HEK293 (cell line): ENCODE data around the gene CLK2.

Experiments used
- GLI2 ChIP-seq: fragments of 450-650 bp; formaldehyde crosslinking; IDR thresholded peaks from 2 replicates; pipeline ENCODE4; 2017; ENCODE audit warnings: missing biosample characterization, missing genetic modification characterization, low read depth, borderline replicate concordance
- KLF1 ChIP-seq: fragments of 450-650 bp; formaldehyde crosslinking; IDR thresholded peaks from 2 replicates; pipeline ENCODE4 v1.5.1; 2016; ENCODE audit warnings: missing biosample characterization, missing genetic modification characterization
- MYNN ChIP-seq: fragments of 450-650 bp; formaldehyde crosslinking; IDR thresholded peaks from 2 replicates; pipeline ENCODE4 v1.5.1; 2016; ENCODE audit warnings: missing biosample characterization, missing genetic modification characterization, borderline replicate concordance
- REPIN1 ChIP-seq: fragments of 450-650 bp; formaldehyde crosslinking; IDR thresholded peaks from 2 replicates; pipeline ENCODE4 v1.5.1; 2017; ENCODE audit warnings: missing biosample characterization, missing genetic modification characterization, low read depth
- ZBTB1 ChIP-seq: fragments of 450-650 bp; formaldehyde crosslinking; IDR thresholded peaks from 2 replicates; pipeline ENCODE4 v1.5.1; 2016; ENCODE audit warnings: missing biosample characterization, missing genetic modification characterization
- ZFP3 ChIP-seq: fragments of 450-650 bp; formaldehyde crosslinking; IDR thresholded peaks from 2 replicates; pipeline ENCODE4 v1.5.1; 2016; ENCODE audit warnings: low read depth, missing biosample characterization, missing genetic modification characterization
- ZNF132 ChIP-seq: fragments of 450-650 bp; formaldehyde crosslinking; IDR thresholded peaks from 2 replicates; pipeline ENCODE4 v1.5.1; 2017; ENCODE audit warnings: missing biosample characterization, missing genetic modification characterization, borderline replicate concordance
- ZNF146 ChIP-seq: fragments of 450-650 bp; formaldehyde crosslinking; IDR thresholded peaks from 2 replicates; pipeline ENCODE4 v1.5.1; 2016; ENCODE audit warnings: missing biosample characterization, missing genetic modification characterization
- ZNF37A ChIP-seq: fragments of 450-650 bp; IDR thresholded peaks from 2 replicates; pipeline ENCODE4 v1.5.1; 2018; ENCODE audit warnings: missing biosample characterization, missing genetic modification characterization
- ZNF433 ChIP-seq: fragments of 450-650 bp; formaldehyde crosslinking; IDR thresholded peaks from 2 replicates; pipeline ENCODE4 v1.5.1; 2016; ENCODE audit warnings: missing biosample characterization, missing genetic modification characterization, low read depth
- ZNF501 ChIP-seq: fragments of 450-650 bp; formaldehyde crosslinking; IDR thresholded peaks from 2 replicates; pipeline ENCODE4 v1.5.1; 2016; ENCODE audit warnings: missing biosample characterization, missing genetic modification characterization
- ZNF549 ChIP-seq: fragments of 450-650 bp; IDR thresholded peaks from 2 replicates; pipeline ENCODE4 v1.5.1; 2018; ENCODE audit warnings: missing biosample characterization, missing genetic modification characterization, mild to moderate bottlenecking, inconsistent platforms, moderate library complexity
- ZNF596 ChIP-seq: fragments of 450-650 bp; IDR thresholded peaks from 2 replicates; pipeline ENCODE4 v1.5.0; 2018; ENCODE audit warnings: missing biosample characterization, mild to moderate bottlenecking, missing genetic modification characterization, moderate library complexity
- ZNF626 ChIP-seq: fragments of 450-650 bp; sonication (Bioruptor Pico); formaldehyde crosslinking; IDR thresholded peaks from 2 replicates; pipeline ENCODE4 v1.5.1; 2018; ENCODE audit warnings: missing biosample characterization, missing genetic modification characterization, inconsistent platforms
- ZNF76 ChIP-seq: fragments of 450-650 bp; formaldehyde crosslinking; IDR thresholded peaks from 2 replicates; pipeline ENCODE4; 2016; ENCODE audit warnings: low read depth, missing biosample characterization, missing genetic modification characterization, borderline replicate concordance
- ZSCAN30 ChIP-seq: fragments of 450-650 bp; IDR thresholded peaks from 2 replicates; pipeline ENCODE4 v1.5.1; 2018; ENCODE audit warnings: missing biosample characterization, mild to moderate bottlenecking, missing genetic modification characterization, moderate library complexity
- TF ChIP-seq, protein P1 (sequence below): fragments of 450-650 bp; IDR thresholded peaks from 2 replicates; pipeline ENCODE4 v1.5.1; 2018; ENCODE audit warnings: missing biosample characterization, mild to moderate bottlenecking, missing genetic modification characterization
- TF ChIP-seq, protein P2 (sequence below): fragments of 450-650 bp; formaldehyde crosslinking; IDR thresholded peaks from 2 replicates; pipeline ENCODE4 v1.5.1; 2016; ENCODE audit warnings: missing biosample characterization, missing genetic modification characterization, low read depth
- TF ChIP-seq, protein P3 (sequence below): fragments of 450-650 bp; formaldehyde crosslinking; IDR thresholded peaks from 2 replicates; pipeline ENCODE4 v1.5.0; 2017; ENCODE audit warnings: missing biosample characterization, missing genetic modification characterization, borderline replicate concordance
- TF ChIP-seq, protein P4 (sequence below): fragments of 450-650 bp; formaldehyde crosslinking; IDR thresholded peaks from 2 replicates; pipeline ENCODE4; 2016; ENCODE audit warnings: missing biosample characterization, missing genetic modification characterization
- TF ChIP-seq, protein P5 (sequence below): fragments of 450-650 bp; formaldehyde crosslinking; IDR thresholded peaks from 2 replicates; pipeline ENCODE4 v1.5.1; 2016; ENCODE audit warnings: missing biosample characterization, missing genetic modification characterization
- TF ChIP-seq, protein P6 (sequence below): fragments of 450-650 bp; formaldehyde crosslinking; IDR thresholded peaks from 2 replicates; pipeline ENCODE4 v1.5.1; 2016; ENCODE audit warnings: missing biosample characterization, missing genetic modification characterization
- TF ChIP-seq, protein P7 (sequence below): fragments of 450-650 bp; formaldehyde crosslinking; IDR thresholded peaks from 2 replicates; pipeline ENCODE4 v1.5.1; 2016; ENCODE audit warnings: missing biosample characterization, missing genetic modification characterization, borderline replicate concordance

CLK2 gene

DNA sequence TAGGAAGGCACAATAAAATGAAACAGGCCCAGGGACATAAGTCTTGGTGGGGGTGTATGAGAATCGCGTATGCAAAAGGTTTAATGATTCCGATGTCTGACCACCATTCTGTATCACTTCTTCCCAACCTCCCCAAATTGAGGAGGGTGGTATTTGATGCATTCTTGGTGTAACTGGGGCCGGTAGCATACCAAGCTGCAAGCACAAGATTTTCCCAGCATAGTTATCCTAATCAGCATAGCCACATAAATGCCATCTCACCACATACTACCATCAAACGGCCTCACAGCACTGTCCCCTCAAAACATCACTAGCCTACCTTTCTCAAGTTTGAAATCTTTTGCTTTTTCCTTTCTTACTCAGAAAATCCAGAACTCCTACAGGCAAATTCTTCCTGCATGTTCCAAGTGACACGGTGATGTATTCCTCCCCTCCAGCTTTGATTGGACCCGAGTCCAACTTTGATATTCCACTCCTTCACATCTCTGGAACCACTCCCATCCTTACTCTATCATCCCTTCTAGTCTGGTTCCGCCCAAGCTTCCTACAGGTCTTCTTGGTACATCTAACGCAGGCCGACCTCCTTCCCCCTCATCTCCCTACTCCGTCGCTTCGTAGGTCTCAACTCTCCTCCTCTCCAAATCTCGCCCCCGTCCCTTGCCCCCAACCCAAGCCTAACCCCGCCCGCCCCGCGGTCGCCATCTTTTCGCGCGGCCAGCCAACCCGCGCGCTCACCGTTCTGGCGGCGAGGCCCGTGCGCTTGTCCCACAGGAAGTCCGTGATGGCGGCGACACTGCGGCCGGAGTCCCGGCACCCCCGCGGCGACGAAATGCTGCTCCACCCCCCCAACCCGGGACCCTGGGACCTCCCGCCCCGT, 600 bp downstream of the CLK2 start (continued):
- TF ChIP-seq, protein P1, sequence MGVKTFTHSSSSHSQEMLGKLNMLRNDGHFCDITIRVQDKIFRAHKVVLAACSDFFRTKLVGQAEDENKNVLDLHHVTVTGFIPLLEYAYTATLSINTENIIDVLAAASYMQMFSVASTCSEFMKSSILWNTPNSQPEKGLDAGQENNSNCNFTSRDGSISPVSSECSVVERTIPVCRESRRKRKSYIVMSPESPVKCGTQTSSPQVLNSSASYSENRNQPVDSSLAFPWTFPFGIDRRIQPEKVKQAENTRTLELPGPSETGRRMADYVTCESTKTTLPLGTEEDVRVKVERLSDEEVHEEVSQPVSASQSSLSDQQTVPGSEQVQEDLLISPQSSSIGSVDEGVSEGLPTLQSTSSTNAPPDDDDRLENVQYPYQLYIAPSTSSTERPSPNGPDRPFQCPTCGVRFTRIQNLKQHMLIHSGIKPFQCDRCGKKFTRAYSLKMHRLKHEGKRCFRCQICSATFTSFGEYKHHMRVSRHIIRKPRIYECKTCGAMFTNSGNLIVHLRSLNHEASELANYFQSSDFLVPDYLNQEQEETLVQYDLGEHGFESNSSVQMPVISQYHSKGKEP (tag by site-specific recombination), result no peak
- no peak for TF ChIP-seq ZFP3 (tag by site-specific recombination)
- TF ChIP-seq, protein P2, sequence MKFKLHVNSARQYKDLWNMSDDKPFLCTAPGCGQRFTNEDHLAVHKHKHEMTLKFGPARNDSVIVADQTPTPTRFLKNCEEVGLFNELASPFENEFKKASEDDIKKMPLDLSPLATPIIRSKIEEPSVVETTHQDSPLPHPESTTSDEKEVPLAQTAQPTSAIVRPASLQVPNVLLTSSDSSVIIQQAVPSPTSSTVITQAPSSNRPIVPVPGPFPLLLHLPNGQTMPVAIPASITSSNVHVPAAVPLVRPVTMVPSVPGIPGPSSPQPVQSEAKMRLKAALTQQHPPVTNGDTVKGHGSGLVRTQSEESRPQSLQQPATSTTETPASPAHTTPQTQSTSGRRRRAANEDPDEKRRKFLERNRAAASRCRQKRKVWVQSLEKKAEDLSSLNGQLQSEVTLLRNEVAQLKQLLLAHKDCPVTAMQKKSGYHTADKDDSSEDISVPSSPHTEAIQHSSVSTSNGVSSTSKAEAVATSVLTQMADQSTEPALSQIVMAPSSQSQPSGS (tag by site-specific recombination), result no peak
- TF ChIP-seq, protein P3, sequence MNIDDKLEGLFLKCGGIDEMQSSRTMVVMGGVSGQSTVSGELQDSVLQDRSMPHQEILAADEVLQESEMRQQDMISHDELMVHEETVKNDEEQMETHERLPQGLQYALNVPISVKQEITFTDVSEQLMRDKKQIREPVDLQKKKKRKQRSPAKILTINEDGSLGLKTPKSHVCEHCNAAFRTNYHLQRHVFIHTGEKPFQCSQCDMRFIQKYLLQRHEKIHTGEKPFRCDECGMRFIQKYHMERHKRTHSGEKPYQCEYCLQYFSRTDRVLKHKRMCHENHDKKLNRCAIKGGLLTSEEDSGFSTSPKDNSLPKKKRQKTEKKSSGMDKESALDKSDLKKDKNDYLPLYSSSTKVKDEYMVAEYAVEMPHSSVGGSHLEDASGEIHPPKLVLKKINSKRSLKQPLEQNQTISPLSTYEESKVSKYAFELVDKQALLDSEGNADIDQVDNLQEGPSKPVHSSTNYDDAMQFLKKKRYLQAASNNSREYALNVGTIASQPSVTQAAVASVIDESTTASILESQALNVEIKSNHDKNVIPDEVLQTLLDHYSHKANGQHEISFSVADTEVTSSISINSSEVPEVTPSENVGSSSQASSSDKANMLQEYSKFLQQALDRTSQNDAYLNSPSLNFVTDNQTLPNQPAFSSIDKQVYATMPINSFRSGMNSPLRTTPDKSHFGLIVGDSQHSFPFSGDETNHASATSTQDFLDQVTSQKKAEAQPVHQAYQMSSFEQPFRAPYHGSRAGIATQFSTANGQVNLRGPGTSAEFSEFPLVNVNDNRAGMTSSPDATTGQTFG (tag by site-specific recombination), result no peak
- TF ChIP-seq, protein P4, sequence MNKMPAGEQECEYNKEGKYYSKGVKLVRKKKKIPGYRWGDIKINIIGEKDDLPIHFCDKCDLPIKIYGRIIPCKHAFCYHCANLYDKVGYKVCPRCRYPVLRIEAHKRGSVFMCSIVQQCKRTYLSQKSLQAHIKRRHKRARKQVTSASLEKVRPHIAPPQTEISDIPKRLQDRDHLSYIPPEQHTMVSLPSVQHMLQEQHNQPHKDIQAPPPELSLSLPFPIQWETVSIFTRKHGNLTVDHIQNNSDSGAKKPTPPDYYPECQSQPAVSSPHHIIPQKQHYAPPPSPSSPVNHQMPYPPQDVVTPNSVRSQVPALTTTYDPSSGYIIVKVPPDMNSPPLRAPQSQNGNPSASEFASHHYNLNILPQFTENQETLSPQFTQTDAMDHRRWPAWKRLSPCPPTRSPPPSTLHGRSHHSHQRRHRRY, result no peak
- 0 out of 2 replicates have a peak, but pooled peaks have one; percentile 22 for TF ChIP-seq ZNF501
- TF ChIP-seq ZNF549 (tag by site-specific recombination), result no peak
- TF ChIP-seq, protein P5, sequence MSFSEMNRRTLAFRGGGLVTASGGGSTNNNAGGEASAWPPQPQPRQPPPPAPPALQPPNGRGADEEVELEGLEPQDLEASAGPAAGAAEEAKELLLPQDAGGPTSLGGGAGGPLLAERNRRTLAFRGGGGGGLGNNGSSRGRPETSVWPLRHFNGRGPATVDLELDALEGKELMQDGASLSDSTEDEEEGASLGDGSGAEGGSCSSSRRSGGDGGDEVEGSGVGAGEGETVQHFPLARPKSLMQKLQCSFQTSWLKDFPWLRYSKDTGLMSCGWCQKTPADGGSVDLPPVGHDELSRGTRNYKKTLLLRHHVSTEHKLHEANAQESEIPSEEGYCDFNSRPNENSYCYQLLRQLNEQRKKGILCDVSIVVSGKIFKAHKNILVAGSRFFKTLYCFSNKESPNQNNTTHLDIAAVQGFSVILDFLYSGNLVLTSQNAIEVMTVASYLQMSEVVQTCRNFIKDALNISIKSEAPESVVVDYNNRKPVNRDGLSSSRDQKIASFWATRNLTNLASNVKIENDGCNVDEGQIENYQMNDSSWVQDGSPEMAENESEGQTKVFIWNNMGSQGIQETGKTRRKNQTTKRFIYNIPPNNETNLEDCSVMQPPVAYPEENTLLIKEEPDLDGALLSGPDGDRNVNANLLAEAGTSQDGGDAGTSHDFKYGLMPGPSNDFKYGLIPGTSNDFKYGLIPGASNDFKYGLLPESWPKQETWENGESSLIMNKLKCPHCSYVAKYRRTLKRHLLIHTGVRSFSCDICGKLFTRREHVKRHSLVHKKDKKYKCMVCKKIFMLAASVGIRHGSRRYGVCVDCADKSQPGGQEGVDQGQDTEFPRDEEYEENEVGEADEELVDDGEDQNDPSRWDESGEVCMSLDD (tag by site-specific recombination), result 0 out of 2 replicates have a peak, but pooled peaks have one; percentile 44
- no peak for TF ChIP-seq ZNF76 (tag by site-specific recombination)
- no peak for TF ChIP-seq MYNN
- no peak for TF ChIP-seq ZNF37A (tag by site-specific recombination)
- no peak for TF ChIP-seq ZNF132
- TF ChIP-seq ZNF626 (tag by site-specific recombination), result no peak
- no peak for TF ChIP-seq ZNF596 (tag by site-specific recombination)
- TF ChIP-seq REPIN1 (tag by site-specific recombination), result no peak
- no peak for TF ChIP-seq GLI2 (tag by site-specific recombination)
- TF ChIP-seq ZNF433 (tag by site-specific recombination), result no peak
- TF ChIP-seq KLF1 (tag by site-specific recombination), result peak; percentile 67; the same call in 1 of the 2 replicates
- TF ChIP-seq ZBTB1, result no peak
- TF ChIP-seq, protein P6, sequence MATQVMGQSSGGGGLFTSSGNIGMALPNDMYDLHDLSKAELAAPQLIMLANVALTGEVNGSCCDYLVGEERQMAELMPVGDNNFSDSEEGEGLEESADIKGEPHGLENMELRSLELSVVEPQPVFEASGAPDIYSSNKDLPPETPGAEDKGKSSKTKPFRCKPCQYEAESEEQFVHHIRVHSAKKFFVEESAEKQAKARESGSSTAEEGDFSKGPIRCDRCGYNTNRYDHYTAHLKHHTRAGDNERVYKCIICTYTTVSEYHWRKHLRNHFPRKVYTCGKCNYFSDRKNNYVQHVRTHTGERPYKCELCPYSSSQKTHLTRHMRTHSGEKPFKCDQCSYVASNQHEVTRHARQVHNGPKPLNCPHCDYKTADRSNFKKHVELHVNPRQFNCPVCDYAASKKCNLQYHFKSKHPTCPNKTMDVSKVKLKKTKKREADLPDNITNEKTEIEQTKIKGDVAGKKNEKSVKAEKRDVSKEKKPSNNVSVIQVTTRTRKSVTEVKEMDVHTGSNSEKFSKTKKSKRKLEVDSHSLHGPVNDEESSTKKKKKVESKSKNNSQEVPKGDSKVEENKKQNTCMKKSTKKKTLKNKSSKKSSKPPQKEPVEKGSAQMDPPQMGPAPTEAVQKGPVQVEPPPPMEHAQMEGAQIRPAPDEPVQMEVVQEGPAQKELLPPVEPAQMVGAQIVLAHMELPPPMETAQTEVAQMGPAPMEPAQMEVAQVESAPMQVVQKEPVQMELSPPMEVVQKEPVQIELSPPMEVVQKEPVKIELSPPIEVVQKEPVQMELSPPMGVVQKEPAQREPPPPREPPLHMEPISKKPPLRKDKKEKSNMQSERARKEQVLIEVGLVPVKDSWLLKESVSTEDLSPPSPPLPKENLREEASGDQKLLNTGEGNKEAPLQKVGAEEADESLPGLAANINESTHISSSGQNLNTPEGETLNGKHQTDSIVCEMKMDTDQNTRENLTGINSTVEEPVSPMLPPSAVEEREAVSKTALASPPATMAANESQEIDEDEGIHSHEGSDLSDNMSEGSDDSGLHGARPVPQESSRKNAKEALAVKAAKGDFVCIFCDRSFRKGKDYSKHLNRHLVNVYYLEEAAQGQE (tag by site-specific recombination), result peak; percentile 23; the same call in 1 of the 2 replicates
- no peak for TF ChIP-seq ZSCAN30
- TF ChIP-seq ZNF146 (tag by site-specific recombination), result no peak
- TF ChIP-seq, protein P7, sequence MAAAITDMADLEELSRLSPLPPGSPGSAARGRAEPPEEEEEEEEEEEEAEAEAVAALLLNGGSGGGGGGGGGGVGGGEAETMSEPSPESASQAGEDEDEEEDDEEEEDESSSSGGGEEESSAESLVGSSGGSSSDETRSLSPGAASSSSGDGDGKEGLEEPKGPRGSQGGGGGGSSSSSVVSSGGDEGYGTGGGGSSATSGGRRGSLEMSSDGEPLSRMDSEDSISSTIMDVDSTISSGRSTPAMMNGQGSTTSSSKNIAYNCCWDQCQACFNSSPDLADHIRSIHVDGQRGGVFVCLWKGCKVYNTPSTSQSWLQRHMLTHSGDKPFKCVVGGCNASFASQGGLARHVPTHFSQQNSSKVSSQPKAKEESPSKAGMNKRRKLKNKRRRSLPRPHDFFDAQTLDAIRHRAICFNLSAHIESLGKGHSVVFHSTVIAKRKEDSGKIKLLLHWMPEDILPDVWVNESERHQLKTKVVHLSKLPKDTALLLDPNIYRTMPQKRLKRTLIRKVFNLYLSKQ (tag by site-specific recombination), result no peak
